GM23338 (cell line): ENCODE measurements around the gene COX7A2. TPM values are rescaled to one million over a fixed set of nuclear protein-coding genes. Genes with fewer than 3 reads are reported as not detected.

Experiments used
- ATAC-seq: fragments of 200-7000 bp; cut with Tn5 transposase; 3 replicates; pipeline ENCODE4 v1.9.1; 2020
- DNase-seq: peaks from one replicate; pipeline ENCODE4 v3.0.0-alpha.2; 2015; ENCODE audit warnings: low spot score
- H2AFZ ChIP-seq: fragments of 200-600 bp; sonication (generic); 2 replicates; pipeline ENCODE4 v1.8.0; 2016; ENCODE audit warnings: antibody characterized with exemption, mild to moderate bottlenecking, moderate library complexity
- H3F3A ChIP-seq: fragments of 200-600 bp; sonication (generic); replicated peaks from 2 replicates; pipeline ENCODE4 v1.8.0; 2017; ENCODE audit warnings: antibody characterized with exemption, mixed run types, low read depth
- H3K27ac ChIP-seq: fragments of 200-600 bp; sonication (generic); 2 replicates; pipeline ENCODE4 v1.6.1; 2016; ENCODE audit warnings: low read depth
- H3K27me3 ChIP-seq: fragments of 200-600 bp; sonication (generic); 2 replicates; pipeline ENCODE4 v1.8.0; 2016; ENCODE audit warnings: mild to moderate bottlenecking, mixed run types, moderate library complexity; ENCODE audit not compliant: insufficient read depth
- H3K36me3 ChIP-seq: fragments of 200-600 bp; sonication (generic); 2 replicates; pipeline ENCODE4 v1.8.0; 2016; ENCODE audit warnings: mild to moderate bottlenecking; ENCODE audit not compliant: insufficient read depth
- H3K4me1 ChIP-seq: fragments of 200-600 bp; sonication (generic); 2 replicates; pipeline ENCODE4 v1.8.0; 2016; ENCODE audit warnings: mild to moderate bottlenecking, moderate library complexity; ENCODE audit not compliant: insufficient read depth
- H3K4me2 ChIP-seq: fragments of 200-600 bp; sonication (generic); 2 replicates; pipeline ENCODE4 v1.7.1; 2017; ENCODE audit warnings: mixed run types
- H3K4me3 ChIP-seq: fragments of 200-600 bp; sonication (generic); 2 replicates; pipeline ENCODE4 v1.6.1; 2016; ENCODE audit warnings: mixed run types
- H3K79me2 ChIP-seq: fragments of 200-600 bp; sonication (generic); replicated peaks from 2 replicates; pipeline ENCODE4 v1.8.0; 2017; ENCODE audit warnings: mild to moderate bottlenecking; ENCODE audit not compliant: insufficient read depth
- H3K9me2 ChIP-seq: fragments of 200-600 bp; sonication (generic); 2 replicates; pipeline ENCODE4 v1.8.0; 2017; ENCODE audit not compliant: insufficient read depth
- H4K20me1 ChIP-seq: fragments of 200-600 bp; sonication (generic); replicated peaks from 2 replicates; pipeline ENCODE4 v1.8.0; 2017; ENCODE audit warnings: mild to moderate bottlenecking; ENCODE audit not compliant: insufficient read depth
- H3K27ac Mint-ChIP-seq: 2 replicates; pipeline ENCODE4 v1.8.0; 2020; ENCODE audit warnings: inconsistent platforms, mild to moderate bottlenecking, moderate library complexity, mixed read lengths
- H3K27me3 Mint-ChIP-seq: 3 replicates; pipeline ENCODE4 v1.8.0; 2022; ENCODE audit warnings: low read depth, mild to moderate bottlenecking, moderate library complexity, mixed read lengths, inconsistent platforms; ENCODE audit not compliant: insufficient read depth, poor library complexity
- H3K36me3 Mint-ChIP-seq: 3 replicates; pipeline ENCODE4 v1.8.0; 2021; ENCODE audit warnings: low read depth, mild to moderate bottlenecking, inconsistent platforms, moderate library complexity, mixed read lengths
- H3K4me1 Mint-ChIP-seq: 3 replicates; pipeline ENCODE4 v1.8.0; 2020; ENCODE audit warnings: mild to moderate bottlenecking, inconsistent platforms, mixed read lengths
- H3K4me3 Mint-ChIP-seq: 3 replicates; pipeline ENCODE4 v1.8.0; 2021; ENCODE audit warnings: moderate library complexity, mild to moderate bottlenecking, inconsistent platforms, mixed read lengths
- H3K9me3 Mint-ChIP-seq: 3 replicates; pipeline ENCODE4 v1.8.0; 2020; ENCODE audit warnings: moderate library complexity, mild to moderate bottlenecking, inconsistent platforms, mixed read lengths
- CREB1 ChIP-seq: fragments of 250-450 bp; sonication (Bioruptor Pico); IDR thresholded peaks from 2 replicates; pipeline ENCODE4 v1.5.0; 2020; ENCODE audit warnings: low read depth, mild to moderate bottlenecking, moderate library complexity
- EZH2 ChIP-seq: fragments of 200-600 bp; sonication (generic); IDR thresholded peaks from one replicate; pipeline ENCODE4 v1.8.0; 2017; ENCODE audit warnings: antibody characterized with exemption, mild to moderate bottlenecking, low read depth; ENCODE audit not compliant: unreplicated experiment
- EZH2phosphoT487 ChIP-seq: fragments of 200-600 bp; sonication (generic); IDR thresholded peaks from one replicate; pipeline ENCODE4 v1.8.1; 2018; ENCODE audit warnings: antibody characterized with exemption; ENCODE audit not compliant: unreplicated experiment
- JUNB ChIP-seq: IDR thresholded peaks from one replicate; pipeline ENCODE4 v1.6.1; 2016; ENCODE audit warnings: antibody characterized with exemption; ENCODE audit not compliant: unreplicated experiment
- NANOG ChIP-seq: IDR thresholded peaks from 2 replicates; pipeline ENCODE4 v1.6.1; 2016; ENCODE audit warnings: antibody characterized with exemption, borderline replicate concordance
- POLR2AphosphoS5 ChIP-seq: IDR thresholded peaks from 2 replicates; pipeline ENCODE4 v1.6.1; 2016; ENCODE audit warnings: antibody characterized with exemption, low read depth
- STAT1 ChIP-seq: IDR thresholded peaks from one replicate; pipeline ENCODE4 v1.6.1; 2016; ENCODE audit warnings: antibody characterized with exemption; ENCODE audit not compliant: unreplicated experiment
- ZNF114 ChIP-seq: fragments of 250-450 bp; sonication (Bioruptor Pico); IDR thresholded peaks from 2 replicates; pipeline ENCODE4 v1.5.0; 2020; ENCODE audit warnings: mild to moderate bottlenecking, moderate library complexity
- ZNF331 ChIP-seq: fragments of 250-450 bp; sonication (Bioruptor Pico); IDR thresholded peaks from 2 replicates; pipeline ENCODE4 v1.5.0; 2020; ENCODE audit warnings: low read depth, mild to moderate bottlenecking, moderate library complexity
- polyA plus RNA-seq: library from polyadenylated mRNA; unstranded; fragments of >200 nt; fragmentation: Nextera tagmentation; extraction: Ambion mirVana; gene quantifications from 2 replicates; pipeline ENCODE4 v1.2.1, GENCODE V29; 2016
- total RNA-seq: library from RNA; depleted of rRNA; stranded (reverse); fragments of >200 nt; shearing (Covaris generic); gene quantifications from 2 replicates; pipeline ENCODE4 v1.2.3, GENCODE V29; 2014
- TF ChIP-seq, protein P1 (sequence below), 2 experiments: fragments of 200-600 bp in 1 of 2; sonication (generic) in 1 of 2; conservative IDR thresholded peaks; 2 replicates each; pipeline versions ENCODE4 v1.5.1 to v1.6.1; 2016 to 2017; ENCODE audit warnings: antibody characterized with exemption in 2 of 2, low read depth in 2 of 2, mild to moderate bottlenecking in 2 of 2, moderate library complexity in 1 of 2
- TF ChIP-seq, protein P2 (sequence below): IDR thresholded peaks from one replicate; pipeline ENCODE4 v1.6.1; 2018; ENCODE audit warnings: antibody characterized with exemption; ENCODE audit not compliant: unreplicated experiment
- TF ChIP-seq, protein P3 (sequence below): IDR thresholded peaks from 2 replicates; pipeline ENCODE4 v1.6.1; 2016; ENCODE audit warnings: antibody characterized with exemption
- TF ChIP-seq, protein P4 (sequence below): fragments of 250-450 bp; sonication (Bioruptor Pico); IDR thresholded peaks from 2 replicates; pipeline ENCODE4 v1.5.0; 2020; ENCODE audit warnings: mild to moderate bottlenecking, moderate library complexity

The COX7A2 gene
- total and polyA plus RNA-seq, 2 experiments from 2014 or later, result 93.7 to 963 TPM

DNA sequence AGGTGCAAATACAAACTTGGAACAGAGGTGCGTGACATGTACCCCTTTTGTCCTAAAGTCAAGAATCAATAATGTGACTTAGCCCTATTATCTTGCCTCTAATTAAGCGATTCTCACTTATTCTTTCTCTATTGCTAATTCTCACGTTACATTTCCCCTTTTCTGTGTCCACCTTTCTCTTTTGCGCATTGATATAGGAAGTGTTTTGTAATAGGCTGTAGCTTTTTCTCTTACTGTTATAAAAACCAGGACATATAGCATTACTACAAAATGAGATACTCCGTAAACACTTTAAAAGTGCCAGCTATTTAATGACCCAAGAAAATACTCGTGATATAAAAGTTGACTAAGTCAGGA lies 41.7 kb upstream of the COX7A2 start:
- TF ChIP-seq, protein P1, sequence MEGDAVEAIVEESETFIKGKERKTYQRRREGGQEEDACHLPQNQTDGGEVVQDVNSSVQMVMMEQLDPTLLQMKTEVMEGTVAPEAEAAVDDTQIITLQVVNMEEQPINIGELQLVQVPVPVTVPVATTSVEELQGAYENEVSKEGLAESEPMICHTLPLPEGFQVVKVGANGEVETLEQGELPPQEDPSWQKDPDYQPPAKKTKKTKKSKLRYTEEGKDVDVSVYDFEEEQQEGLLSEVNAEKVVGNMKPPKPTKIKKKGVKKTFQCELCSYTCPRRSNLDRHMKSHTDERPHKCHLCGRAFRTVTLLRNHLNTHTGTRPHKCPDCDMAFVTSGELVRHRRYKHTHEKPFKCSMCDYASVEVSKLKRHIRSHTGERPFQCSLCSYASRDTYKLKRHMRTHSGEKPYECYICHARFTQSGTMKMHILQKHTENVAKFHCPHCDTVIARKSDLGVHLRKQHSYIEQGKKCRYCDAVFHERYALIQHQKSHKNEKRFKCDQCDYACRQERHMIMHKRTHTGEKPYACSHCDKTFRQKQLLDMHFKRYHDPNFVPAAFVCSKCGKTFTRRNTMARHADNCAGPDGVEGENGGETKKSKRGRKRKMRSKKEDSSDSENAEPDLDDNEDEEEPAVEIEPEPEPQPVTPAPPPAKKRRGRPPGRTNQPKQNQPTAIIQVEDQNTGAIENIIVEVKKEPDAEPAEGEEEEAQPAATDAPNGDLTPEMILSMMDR (conservative IDR thresholded peaks at IDR 0.05; ENCODE audit: low read depth in 2 of 2), result no peak
- TF ChIP-seq ZNF331 (CRISPR knock-in tag) (no peak), POLR2AphosphoS5 (no peak), EZH2 (no peak), ZNF114 (CRISPR knock-in tag) (no peak), CREB1 (CRISPR knock-in tag) (no peak), STAT1 (no peak), JUNB (no peak), NANOG (no peak), EZH2phosphoT487 (no peak)
- TF ChIP-seq, protein P2, sequence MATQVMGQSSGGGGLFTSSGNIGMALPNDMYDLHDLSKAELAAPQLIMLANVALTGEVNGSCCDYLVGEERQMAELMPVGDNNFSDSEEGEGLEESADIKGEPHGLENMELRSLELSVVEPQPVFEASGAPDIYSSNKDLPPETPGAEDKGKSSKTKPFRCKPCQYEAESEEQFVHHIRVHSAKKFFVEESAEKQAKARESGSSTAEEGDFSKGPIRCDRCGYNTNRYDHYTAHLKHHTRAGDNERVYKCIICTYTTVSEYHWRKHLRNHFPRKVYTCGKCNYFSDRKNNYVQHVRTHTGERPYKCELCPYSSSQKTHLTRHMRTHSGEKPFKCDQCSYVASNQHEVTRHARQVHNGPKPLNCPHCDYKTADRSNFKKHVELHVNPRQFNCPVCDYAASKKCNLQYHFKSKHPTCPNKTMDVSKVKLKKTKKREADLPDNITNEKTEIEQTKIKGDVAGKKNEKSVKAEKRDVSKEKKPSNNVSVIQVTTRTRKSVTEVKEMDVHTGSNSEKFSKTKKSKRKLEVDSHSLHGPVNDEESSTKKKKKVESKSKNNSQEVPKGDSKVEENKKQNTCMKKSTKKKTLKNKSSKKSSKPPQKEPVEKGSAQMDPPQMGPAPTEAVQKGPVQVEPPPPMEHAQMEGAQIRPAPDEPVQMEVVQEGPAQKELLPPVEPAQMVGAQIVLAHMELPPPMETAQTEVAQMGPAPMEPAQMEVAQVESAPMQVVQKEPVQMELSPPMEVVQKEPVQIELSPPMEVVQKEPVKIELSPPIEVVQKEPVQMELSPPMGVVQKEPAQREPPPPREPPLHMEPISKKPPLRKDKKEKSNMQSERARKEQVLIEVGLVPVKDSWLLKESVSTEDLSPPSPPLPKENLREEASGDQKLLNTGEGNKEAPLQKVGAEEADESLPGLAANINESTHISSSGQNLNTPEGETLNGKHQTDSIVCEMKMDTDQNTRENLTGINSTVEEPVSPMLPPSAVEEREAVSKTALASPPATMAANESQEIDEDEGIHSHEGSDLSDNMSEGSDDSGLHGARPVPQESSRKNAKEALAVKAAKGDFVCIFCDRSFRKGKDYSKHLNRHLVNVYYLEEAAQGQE, result no peak
- TF ChIP-seq, protein P3, sequence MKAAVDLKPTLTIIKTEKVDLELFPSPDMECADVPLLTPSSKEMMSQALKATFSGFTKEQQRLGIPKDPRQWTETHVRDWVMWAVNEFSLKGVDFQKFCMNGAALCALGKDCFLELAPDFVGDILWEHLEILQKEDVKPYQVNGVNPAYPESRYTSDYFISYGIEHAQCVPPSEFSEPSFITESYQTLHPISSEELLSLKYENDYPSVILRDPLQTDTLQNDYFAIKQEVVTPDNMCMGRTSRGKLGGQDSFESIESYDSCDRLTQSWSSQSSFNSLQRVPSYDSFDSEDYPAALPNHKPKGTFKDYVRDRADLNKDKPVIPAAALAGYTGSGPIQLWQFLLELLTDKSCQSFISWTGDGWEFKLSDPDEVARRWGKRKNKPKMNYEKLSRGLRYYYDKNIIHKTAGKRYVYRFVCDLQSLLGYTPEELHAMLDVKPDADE, result no peak
- TF ChIP-seq, protein P4, sequence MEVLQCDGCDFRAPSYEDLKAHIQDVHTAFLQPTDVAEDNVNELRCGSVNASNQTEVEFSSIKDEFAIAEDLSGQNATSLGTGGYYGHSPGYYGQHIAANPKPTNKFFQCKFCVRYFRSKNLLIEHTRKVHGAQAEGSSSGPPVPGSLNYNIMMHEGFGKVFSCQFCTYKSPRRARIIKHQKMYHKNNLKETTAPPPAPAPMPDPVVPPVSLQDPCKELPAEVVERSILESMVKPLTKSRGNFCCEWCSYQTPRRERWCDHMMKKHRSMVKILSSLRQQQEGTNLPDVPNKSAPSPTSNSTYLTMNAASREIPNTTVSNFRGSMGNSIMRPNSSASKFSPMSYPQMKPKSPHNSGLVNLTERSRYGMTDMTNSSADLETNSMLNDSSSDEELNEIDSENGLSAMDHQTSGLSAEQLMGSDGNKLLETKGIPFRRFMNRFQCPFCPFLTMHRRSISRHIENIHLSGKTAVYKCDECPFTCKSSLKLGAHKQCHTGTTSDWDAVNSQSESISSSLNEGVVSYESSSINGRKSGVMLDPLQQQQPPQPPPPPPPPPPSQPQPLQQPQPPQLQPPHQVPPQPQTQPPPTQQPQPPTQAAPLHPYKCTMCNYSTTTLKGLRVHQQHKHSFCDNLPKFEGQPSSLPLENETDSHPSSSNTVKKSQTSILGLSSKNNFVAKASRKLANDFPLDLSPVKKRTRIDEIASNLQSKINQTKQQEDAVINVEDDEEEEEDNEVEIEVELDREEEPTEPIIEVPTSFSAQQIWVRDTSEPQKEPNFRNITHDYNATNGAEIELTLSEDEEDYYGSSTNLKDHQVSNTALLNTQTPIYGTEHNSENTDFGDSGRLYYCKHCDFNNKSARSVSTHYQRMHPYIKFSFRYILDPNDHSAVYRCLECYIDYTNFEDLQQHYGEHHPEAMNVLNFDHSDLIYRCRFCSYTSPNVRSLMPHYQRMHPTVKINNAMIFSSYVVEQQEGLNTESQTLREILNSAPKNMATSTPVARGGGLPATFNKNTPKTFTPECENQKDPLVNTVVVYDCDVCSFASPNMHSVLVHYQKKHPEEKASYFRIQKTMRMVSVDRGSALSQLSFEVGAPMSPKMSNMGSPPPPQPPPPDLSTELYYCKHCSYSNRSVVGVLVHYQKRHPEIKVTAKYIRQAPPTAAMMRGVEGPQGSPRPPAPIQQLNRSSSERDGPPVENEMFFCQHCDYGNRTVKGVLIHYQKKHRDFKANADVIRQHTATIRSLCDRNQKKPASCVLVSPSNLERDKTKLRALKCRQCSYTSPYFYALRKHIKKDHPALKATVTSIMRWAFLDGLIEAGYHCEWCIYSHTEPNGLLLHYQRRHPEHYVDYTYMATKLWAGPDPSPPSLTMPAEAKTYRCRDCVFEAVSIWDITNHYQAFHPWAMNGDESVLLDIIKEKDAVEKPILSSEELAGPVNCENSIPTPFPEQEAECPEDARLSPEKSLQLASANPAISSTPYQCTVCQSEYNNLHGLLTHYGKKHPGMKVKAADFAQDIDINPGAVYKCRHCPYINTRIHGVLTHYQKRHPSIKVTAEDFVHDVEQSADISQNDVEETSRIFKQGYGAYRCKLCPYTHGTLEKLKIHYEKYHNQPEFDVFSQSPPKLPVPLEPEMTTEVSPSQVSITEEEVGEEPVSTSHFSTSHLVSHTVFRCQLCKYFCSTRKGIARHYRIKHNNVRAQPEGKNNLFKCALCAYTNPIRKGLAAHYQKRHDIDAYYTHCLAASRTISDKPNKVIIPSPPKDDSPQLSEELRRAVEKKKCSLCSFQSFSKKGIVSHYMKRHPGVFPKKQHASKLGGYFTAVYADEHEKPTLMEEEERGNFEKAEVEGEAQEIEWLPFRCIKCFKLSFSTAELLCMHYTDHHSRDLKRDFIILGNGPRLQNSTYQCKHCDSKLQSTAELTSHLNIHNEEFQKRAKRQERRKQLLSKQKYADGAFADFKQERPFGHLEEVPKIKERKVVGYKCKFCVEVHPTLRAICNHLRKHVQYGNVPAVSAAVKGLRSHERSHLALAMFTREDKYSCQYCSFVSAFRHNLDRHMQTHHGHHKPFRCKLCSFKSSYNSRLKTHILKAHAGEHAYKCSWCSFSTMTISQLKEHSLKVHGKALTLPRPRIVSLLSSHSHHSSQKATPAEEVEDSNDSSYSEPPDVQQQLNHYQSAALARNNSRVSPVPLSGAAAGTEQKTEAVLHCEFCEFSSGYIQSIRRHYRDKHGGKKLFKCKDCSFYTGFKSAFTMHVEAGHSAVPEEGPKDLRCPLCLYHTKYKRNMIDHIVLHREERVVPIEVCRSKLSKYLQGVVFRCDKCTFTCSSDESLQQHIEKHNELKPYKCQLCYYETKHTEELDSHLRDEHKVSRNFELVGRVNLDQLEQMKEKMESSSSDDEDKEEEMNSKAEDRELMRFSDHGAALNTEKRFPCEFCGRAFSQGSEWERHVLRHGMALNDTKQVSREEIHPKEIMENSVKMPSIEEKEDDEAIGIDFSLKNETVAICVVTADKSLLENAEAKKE, result no peak
- H3K4me1 Mint-ChIP-seq, result peaks cover 22% of the 10 kb centered on the region
- Histone ChIP-seq H3K27ac (peak overlapping the region; percentile 86), H3K4me3 (peak overlapping the region; percentile 86), H3K36me3 (no peaks in the 10 kb centered on the region), H3K27me3 (no peaks in the 10 kb centered on the region), H2AFZ (peak overlapping the region; percentile 28; the same call in 1 of the 2 replicates), H4K20me1 (no peaks in the 10 kb centered on the region; the same call in 1 of the 2 replicates), H3F3A (no peaks in the 10 kb centered on the region), H3K79me2 (peaks cover 42% of the 10 kb centered on the region), H3K4me1 (peaks cover 25% of the 10 kb centered on the region), H3K4me2 (peak overlapping the region; percentile 93), H3K9me2 (no peaks in the 10 kb centered on the region)
- ATAC-seq, result no peak
- no peaks in the 10 kb centered on the region for H3K27me3 Mint-ChIP-seq
- H3K27ac Mint-ChIP-seq, result no peak overlapping the region
- H3K36me3 Mint-ChIP-seq, result no peaks in the 10 kb centered on the region
- H3K4me3 Mint-ChIP-seq, result no peak overlapping the region
- DNase-seq, result no peak
- no peaks in the 10 kb centered on the region for H3K9me3 Mint-ChIP-seq
